ENCODE results near the gene THADA.
"Not testable (repeated sequence)": the region's sequence is repeated elsewhere in the genome, so short reads cannot be mapped to it uniquely, and the experiment has no call there.

Gene THADA

DNA sequence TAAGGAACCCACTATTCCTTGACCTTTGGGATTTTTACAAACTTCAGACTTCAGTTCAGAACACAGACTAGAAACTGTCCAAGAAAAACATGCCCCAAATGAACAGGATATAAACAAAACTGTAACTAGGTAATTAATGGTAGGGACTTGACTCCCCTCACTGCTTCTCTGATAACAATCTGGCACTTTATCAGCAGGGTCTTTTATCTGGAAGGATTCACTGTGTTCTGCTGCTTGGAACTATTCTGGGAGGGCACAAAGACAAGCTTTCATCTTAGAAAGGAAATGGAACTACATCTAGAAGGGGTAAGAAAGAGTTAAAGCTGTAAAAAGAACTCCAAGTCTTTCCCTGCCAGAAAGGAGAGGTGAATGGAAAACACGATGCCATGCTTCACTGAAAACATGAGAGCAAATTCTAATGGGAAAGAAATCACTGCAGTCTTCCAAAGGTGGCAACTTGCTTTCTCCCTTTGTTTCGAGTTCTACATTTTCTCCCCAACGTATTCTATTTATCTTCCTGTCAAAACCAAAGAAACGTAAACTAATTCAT, 181.2 kb downstream of the THADA start:
- no peak for DNase-seq (ENCODE audit: low spot score)

DNA sequence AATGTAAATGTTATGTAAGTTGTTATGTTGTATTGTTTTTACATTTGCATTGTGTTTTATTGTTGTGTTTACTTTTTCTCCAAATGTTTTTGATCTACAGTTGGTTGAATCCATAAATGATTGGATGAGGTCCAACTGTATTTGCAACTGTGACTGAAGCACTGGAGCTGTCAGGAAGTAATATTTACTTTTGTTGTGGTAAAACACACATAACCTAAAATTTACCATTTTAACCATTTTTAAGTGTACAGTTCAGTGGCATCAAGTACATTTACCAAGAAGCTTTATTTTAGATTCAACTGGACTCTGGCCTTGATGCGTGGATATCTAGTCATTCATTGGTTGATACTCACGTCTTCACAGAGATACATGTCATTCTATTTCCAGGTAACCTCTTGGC, 181.8 kb downstream of the THADA start:
- DNase-seq (ENCODE audit: low spot score) = no peak

DNA sequence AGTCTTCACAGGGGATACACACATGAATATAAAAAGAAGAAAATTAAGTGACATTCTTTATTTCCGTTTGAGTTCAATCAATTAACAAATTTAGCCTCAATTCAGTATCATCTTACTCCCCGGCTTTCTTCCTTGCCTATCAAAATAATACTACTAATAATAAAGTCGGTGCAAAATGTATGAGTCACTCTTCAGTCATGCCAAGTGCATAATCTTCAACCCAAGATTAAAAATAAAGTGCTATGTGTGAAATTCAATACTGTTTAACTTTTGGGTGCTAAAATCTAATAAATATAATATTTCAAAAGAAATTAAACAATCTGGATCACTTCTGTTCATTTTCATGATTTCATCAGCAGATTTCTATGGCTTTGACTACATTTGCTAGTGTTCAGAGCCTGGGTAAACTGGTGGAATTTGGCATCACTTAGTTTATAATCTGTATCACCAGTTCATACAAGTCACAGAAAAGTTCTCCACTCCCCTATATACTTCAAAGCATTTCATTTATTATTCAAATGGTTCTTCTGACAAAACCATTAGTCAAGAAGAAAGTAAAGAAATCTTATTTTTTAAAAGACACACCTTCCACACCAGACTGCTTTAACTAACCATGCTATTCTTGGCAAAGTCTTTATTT, 183.6 kb downstream of the THADA start:
- DNase-seq (ENCODE audit: low spot score) = no peak

DNA sequence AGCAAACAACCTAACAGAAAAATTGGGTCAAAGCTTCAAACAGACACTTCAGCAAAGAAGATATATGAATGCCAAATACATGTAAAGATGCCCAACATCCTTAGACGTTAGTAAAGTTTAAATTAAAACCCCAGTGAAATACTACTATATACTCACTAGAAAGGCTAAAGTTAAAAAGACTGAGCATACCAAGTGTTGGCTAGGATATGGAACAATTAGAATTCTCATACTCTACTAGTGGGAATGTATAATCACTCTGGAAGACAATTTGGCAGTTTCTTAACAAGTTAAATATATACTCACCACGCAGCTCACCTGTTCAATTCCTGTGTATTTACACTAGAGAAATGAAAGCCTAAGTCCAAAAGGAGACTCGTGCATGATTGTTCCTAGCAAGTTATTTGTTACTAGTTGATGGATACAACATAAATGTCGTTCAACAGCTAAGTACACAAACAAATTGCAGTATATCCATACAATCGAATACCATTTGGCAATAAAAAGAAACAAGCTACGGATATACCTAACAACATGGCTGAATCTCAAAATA, 185.7 kb downstream of the THADA start:
- DNase-seq (ENCODE audit: low spot score) = no peak

DNA sequence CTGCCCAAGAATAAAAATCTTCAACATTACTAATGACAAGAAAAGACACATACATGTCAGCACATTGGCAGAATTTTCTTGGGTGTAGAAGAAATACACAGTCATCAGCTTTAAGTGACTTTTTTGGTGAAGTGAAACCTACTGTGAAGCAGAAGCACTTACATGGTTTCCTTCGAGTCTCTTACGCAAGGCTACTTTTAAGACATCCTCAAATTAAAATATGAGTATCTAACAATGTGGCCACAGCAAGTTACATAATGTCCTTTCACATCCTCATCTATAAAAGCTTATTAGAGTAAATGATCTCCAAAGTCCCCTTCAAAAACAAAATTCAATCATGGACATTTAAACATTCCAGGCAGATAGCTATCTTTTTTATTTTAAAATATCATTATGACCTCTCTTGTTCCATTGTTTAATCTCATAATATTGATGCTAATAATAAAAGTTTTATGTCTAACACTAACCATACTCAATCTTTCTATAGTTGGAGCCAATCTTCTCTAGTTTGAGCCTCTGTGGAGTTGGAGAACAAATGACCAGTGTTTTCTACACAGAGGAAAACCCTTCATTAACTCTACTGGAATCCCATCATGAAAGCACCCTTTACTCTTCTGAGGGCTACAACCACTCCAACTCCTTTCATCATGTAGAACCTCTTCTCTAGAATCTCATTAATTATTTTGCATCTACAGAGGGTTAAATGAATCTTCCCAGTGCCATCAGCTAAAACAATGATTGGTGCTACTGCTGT, 187.3 kb downstream of the THADA start:
- peak; percentile 79 for DNase-seq (ENCODE audit: low spot score)

DNA sequence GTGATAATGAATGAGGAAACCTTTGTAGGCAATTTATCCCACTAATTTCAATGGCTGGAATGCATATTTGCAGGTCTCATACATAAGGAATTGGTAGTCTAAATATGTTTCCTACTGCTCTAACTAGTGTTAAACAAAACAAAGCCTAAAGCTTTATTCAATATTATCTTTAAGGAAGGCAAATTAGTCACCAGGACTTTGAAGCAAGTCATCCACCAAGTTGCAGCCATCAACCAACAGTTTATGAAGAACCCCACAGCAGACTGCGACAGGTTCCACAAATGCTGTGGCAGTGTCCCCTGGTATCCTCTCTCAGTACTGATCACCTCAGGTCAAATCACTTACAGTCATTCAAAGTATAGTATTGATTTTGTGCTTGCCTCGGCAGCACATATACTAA, 187.9 kb downstream of the THADA start:
- DNase-seq (ENCODE audit: low spot score) = no peak

DNA sequence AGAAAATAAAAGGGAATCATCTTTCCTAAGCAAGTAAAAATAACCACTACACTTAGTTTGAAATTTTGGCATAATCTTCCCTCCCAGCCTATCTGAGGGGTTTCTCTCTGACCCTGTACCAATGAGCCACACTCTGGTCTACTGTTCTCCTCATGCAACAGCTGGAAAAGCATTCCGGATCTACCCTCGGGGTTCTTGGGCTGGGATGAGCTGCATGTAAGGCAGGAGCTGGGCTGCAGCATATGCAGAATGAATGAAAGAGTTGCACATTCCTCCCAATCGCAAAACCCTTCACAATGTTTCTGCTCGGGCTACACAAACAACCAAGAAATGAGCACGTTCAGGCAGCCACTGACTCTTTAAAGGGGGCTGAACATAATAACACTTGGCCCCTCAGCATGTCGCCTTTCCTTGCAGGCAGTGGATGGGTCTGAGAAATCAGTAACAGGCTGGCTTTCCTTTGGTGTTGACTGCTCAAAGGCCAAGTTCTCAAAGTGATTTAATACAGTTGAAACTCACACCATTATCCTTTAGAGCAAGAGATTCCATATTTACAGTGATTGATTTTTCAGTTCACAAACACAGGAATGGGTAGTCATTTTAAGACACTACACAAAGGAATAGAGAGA, 189.1 kb downstream of the THADA start:
- DNase-seq (ENCODE audit: low spot score) = no peak

DNA sequence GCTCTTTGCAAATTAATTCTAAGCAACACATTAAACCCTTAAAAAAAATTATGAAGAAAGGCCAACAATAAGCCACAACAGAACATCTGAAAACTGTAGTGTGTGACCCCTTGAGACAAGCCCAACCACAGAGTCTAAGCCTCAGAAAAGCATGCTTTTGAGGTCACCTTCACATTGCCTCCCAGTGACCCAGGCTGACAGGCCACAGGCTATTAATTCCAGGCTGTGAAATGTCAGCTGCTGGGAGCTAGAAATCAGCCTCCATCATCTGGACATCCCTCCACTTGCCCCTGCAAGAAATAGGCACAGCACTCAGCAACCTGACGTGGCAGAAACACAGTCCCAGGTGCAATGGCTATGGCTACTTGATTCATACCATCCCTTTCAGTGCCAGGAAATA, 190.0 kb downstream of the THADA start:
- no peak for DNase-seq (ENCODE audit: low spot score)

DNA sequence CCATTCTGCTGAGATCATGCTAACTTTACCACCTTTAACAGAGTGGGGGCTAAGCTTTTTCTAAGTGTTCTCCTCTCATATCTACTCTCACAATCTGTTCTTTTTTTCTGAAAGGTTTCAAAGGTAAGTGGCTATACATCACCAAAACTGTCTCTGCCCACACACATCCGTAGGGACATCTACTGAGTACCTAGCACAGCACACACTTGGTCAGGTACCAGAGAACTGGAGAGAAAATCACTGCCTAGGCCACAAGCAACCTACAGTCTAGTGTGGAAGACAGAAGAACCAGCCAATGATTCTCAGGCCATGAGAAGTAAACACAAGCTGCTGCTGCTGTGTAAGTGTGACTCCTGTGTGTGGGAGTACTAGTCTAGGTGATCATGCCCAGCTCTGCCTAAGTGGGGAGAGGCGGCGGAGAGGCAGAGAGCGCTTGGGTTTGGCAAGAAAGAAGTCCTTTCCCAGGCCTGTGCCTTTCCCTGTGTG, 193.3 kb downstream of the THADA start:
- no peak for DNase-seq (ENCODE audit: low spot score)

DNA sequence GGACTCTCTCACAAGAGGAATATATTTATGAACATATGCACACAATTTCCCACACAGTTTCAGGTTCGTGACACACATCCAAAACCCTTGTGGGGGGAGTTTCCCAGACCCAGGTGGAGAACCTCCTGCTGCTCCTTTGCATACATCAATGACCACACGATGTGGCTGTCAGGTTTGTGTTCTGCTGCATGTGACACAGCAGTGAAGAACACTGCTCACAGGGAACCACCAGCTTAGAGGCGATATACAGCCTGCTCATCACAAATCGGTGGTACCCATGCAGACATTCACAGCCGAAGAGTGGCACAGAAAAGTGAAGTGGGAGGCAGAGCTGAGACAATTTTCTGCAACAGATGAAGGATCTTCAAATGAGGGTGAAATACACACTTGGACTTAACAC, 193.8 kb downstream of the THADA start:
- no peak for DNase-seq (ENCODE audit: low spot score)

DNA sequence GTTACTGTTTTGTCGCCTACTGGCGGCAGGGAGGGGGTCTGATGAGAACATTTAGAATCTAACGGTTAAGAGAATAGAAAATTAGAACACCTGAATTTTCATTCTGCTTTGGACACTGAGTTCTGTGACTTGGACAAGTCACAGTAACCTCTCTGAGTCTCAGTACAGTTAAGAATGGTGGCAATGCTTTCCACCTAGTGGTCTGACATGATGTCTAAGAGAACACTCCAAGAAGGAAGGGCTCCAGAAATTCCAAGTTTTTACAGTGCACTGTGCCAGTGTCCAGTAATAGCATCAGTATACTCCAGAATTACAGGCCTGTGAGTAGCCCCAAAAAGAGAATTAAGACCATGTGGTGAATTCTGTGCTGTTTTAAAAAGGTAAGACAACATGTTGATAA, 195.3 kb downstream of the THADA start:
- no peak for DNase-seq (ENCODE audit: low spot score)

DNA sequence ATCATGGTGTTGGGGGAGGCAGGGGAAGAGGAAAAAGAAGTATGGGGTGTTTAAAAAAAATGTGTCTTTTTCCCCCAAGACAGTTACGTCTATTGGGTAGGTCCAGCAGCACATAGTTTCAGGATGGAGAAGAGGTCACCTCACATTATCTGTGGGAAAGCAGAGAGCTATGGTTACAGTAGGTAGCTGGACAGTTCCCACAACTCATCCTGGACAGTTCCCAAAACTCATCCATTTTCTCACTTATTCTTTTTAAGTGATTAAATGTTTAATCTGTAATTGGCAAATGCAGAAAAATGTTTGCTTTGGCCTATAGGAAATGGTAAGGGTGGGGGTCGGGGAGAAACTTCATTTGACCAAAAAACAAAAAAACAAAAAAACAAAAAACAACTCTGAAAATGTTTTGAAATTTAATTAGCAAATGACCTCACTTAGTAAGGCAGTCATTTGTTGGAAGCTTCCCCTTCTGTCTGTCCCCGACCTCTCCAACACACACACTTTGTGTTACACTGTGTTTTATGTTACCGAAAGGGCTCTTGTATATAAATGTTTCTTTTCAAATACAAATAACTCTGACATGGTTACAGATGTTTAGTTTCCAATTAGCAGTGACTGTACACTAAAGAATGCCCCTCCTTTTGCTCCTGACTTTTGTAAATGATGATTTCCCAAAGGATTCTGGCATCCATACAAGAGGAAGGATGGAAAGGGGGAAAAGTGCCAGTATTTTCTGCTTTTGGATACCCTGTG, 196.1 kb downstream of the THADA start:
- DNase-seq (ENCODE audit: low spot score) = no peak

DNA sequence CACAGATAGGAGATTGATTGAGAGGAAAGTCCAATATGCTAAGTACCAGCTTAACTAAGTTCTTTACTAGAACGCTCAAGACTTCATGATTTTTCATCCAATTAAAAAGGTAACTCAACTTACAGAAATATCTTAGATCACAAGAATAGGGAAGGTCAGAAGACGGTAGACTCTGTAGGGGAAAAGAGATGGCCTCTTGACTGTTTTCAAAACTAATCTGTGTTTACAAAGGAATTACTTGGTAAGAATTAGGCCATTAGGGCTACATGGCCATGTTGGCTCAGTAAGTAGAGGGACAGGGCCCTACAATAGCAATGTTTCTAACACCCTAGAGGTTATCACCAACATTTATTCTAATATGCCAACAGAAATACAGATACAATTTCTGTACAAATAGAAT, 196.7 kb downstream of the THADA start:
- no peak for DNase-seq (ENCODE audit: low spot score)

DNA sequence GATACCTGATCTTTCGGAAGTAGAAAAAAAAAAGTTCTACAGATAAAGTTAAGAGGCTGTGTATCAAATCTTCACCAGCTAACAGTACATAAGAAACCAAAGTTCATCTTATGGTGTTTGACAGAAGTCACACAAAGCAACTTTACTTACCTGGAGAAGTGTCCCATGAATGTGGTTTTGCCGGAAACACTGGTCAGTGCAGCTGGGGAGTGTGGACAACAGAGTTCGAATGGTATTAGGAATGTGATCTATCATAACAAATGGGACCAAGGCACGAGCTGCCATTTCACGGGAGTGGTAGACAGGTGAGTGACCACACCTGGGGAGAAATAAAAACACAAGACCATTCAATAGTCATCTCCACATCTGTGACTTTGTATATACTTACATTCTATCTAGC, 198.0 kb downstream of the THADA start:
- DNase-seq (ENCODE audit: low spot score) = no peak

DNA sequence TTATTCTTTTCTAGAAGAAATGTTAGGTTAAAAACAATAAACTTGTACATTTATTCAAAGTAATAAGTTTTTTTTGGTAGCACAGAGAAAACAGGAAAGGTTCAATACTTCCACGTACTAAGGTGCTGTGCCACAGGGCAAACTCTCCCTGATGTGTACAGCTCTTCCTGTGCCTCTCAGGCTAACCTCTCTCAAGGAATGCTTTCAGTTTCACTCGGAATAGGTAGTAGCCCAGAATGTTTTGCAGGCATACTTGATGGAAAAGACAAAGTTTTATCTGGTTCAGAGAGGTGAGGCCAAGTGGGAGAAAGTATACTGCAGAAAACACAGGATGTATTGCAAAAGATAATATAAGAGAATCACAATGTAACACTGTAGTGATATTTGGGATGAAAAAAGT, 198.4 kb downstream of the THADA start:
- DNase-seq (ENCODE audit: low spot score) = no peak

DNA sequence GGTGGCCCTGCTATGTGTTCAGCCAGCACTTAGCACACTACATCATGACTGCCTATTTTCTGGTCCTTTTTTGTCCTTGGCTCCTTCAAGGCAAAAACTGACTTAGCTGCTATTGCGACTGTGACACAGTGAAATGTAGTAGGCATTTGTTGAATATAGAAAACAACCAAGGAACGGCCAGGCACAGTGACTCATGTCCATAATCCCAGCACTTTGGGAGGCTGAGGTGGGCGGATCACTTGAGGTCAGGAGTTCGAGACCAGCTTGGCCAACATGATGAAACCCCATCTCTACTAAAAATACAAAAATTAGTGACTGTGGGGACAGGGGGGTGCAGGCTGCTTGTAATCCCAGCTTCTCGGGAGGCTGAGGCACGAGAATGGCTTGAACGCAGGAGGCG, 199.5 kb downstream of the THADA start:
- not testable (repeated sequence) for DNase-seq (ENCODE audit: low spot score)

DNA sequence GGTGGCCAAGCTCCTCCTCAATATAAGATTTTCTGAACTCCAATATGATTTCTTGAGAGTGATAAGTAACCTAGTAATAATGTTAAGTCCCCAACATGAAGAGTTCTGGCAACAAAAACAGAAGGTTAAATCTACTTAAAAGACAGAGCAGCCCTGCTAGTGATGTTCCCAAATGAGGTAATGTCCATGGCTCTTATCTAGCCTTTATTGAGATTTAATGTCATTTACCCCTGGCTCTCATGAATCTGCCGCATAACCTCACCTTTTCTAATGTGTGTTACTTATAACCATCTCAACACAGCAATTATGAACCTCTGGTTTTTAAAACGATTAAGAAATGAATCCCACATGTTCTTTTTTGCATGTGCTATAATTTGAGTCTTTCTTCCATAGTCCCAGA, 201.9 kb downstream of the THADA start:
- no peak for DNase-seq (ENCODE audit: low spot score)

DNA sequence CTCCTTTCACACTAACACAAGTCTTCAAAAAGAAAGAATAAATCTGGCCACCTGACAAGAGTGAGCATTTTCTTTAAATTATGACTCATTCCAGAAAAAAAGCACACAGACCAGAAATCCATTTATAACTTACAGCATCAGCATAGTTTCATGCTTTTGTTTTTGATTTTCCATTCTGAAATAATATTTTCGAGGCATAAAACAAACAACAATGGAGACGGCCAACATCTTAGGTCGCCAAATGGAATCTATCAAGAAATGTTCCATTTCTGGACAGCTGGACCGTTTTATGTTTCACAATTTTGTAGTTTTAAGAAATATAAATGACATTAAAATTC, 204.0 kb downstream of the THADA start:
- DNase-seq (ENCODE audit: low spot score) = no peak

DNA sequence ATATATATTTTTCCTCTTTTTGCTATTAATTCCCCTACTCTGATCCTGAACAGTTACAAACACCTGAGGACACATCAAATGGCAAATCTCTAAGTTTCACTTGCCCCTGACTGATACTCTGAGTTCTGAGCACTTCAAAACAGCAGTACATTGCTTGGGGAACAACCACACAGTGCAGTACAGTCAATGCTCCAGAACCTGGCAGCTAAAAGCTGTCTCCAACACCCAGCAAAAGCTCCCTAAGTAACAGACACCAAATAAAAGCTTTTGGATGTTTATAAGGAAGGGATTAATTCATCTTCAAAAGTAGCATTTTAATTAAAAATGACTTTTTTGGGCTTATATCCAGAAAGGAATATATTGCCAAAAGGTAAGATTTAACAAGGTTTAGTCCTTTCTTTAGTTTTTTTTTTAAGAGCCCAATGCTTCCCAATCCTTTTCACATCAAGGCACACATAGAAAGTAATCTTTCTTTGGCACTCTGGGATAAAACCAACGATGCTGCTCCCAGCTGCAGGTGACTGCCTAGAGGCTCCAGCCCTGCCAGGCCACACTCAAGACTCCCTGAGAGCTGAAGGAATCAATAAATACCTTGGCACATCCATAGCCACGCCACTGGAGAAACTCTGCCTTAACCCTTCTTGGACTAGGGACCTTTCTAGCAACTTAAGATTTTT, 204.5 kb downstream of the THADA start:
- DNase-seq (ENCODE audit: low spot score) = no peak

DNA sequence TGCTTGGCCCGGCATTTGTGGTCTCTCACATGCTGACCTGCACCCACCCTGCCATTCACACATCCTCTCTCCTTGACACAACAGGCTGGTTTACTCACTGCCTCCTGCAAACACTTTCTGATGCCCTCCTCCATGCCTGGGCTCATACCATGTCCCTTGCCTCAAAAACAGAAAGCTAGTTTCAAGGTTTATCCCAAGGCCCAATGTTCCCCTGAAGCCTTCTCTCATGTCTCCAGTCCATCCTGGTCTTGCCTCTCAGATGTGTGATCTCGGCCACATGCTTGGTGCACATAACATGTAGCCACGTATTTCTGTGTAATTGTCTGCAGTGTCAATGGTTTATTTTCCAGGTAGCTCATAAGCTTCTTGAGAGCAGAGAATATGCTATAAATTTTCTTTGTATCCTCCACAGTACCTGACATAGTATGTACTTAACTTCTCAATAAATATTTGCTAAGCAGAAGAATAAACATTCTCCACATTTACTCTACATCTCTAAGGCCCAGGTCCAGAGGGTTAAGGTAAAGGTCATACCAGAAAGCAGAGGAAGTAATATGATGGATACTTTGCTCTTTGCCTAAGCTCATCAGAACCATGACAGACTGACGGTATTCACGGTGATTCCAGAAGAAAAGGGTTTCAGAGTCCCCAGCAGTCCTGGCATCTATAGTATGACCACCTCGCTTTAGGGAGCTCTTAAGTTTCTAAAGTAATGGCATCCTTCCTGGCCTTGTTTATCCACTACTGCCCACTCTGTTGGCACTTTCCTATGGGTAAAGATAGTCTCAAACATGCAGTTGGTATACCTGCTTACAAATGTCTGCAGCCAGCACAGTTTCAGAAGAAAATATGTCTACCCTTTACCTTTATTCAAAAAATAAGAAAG, 206.0 kb downstream of the THADA start:
- DNase-seq (ENCODE audit: low spot score) = no peak

DNA sequence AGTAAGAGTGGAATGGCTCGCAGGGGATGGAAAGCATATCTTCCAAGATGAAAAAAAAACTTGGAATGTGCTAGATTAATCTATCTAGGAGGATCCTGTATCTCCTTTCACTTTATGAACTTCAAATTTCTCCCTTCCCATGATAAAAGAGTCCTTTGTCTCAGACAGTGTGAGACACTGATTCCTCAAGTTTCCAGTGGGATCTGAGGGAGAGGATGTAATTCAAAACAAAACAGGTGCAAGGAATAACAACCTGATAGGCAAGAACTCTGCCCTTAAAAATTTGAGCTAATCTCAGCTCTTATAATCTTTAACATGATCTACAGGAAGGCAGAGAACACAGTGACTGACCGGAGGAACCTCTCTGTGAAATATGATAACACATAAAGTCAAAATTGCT, 207.5 kb downstream of the THADA start:
- no peak for DNase-seq (ENCODE audit: low spot score)
